NCI-H1930 (cell line): ENCODE data around the gene PITPNC1.
"Not testable (repeated sequence)": the region's sequence is repeated elsewhere in the genome, so short reads cannot be mapped to it uniquely, and the experiment has no call there.

ENCODE experiments used
- DNase-seq, 2 experiments: peaks; one replicate each; lab custom pipeline; 2025; lab: John Stamatoyannopoulos, UW

Gene PITPNC1

DNA sequence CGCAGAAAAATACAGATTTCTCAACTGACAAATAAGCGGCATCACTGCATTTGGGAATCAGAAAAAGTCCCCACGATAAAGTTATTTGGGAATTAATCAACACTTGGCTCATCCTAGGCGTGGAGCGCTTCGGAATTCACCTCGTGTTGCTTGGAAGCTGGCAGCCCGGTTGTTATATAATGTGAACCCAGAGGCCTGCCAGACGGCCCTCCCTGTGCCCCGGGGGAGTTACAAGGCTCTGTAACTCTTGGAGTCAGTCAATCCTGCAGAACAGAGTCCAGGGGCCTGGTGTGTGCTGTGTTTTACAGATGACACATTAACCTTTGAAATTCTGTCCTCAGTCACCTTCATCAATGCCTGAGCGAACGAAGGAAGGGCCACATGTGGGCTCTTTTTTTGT is 111.1 kb downstream of the PITPNC1 start:
- no peak for DNase-seq

DNA sequence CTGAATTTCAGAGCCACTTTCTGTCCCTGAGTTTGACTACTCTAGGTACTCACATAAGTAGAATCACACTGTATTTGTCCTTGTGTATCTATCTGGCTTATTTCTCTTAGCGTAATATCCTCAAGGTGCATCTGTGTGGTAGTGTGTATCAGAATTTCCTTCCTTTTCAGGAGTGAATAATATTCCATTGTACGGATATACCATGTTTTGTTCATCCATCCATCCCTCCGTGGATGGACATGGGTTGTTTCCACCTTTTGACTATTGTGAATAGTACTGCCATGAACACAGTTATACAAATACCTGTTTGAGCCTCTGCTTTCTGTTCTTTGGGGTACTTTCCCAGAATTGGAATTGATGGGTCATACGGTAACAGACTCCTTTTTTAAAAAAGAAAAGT is 111.7 kb downstream of the PITPNC1 start:
- DNase-seq = no peak

DNA sequence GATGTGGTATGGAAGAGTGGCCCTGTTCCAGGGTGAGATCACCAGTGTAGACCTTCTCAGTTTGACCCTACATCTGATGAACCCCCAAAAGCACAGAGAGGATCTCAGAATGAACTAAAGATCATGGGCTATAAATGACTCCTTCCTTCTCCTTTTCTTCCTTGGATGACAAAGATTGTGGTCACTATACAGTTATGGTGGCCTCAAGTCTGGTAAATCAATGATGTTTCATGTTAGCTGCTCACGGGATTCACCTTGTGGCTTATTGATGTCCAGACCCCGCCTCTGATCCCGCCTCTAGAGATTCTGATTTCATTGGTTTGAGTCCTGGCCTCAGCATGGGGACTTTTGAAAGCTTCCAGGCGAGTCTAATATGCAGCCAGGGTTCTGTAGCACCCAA is 112.2 kb downstream of the PITPNC1 start:
- no peak for DNase-seq

DNA sequence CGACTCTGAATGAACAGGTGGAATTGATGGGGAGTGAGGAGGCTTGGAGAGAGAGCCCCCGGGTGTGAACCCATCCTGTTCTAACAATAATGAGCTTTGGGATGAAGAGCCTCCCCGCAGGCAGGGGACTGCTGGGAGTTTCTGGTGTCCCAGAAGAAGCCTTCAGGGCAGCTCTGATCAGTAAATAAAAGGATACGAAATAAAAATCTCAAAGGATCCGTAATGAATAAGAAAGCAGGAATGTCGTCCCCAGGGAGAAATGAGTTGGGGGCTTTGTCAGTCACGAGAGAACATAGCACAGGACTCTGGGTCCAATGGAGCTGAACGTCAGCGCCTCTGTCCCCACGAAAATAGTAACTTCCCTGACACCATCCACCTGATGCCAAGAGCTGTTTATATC is 113.4 kb downstream of the PITPNC1 start:
- DNase-seq = no peak

DNA sequence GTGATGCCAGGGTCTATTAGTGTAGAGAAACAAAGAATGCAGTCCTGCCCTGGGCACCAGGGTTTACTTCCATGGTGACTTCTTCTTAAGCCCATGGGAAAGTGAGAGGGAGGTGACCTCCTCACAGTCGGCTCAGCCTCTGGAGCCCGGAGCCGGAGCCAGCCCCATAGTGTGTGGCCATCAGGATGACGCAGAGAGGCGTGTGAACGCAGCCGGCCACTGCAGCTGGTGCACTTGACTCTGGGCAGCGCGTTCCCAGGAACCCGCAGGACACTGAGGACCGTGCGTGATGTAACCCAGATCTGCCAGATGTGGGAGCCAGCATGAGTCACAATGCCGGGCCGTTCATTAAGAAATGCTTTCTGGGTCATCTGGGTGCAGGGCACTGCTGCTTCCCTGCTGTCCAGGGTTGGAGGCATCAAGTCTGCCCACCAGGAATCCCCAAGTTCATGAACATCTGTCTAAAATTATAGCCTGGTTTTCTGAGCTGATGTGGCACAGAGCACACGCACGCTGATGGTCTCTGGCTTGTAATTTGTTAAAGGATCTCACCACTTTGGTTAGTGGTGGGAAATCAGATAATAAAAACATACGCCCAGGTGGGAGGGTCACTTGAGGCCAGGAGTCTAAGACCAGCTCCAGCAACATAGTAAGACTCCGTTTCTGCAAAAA is 114.1 kb downstream of the PITPNC1 start:
- no peak for DNase-seq

GRCh38 chr17:67491681-67492024 is 114.6 kb downstream of the PITPNC1 start:
- no peak for DNase-seq

DNA sequence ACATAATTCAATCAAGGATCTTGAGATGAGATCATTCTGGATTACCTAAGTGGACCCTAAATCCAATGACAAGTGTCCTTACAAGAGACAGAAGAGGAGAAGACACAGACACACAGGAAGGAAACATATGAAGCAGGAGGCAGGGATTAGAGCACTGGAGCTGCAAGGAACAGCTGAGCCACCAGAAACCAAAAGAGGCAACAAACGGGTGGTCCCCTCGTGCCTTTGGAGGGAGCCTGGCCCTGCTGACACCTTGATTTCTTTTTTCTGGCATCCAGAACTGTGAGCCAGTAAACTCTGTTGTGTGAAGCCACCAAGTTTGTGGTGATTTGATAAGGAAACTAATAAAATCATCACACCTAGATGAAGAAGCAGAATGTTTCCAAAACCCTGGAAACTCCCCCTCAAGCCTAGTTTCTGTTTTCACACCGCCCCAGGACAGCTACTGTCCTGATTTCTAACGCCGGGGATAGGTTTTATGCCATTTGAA is 115.2 kb downstream of the PITPNC1 start:
- DNase-seq = no peak

DNA sequence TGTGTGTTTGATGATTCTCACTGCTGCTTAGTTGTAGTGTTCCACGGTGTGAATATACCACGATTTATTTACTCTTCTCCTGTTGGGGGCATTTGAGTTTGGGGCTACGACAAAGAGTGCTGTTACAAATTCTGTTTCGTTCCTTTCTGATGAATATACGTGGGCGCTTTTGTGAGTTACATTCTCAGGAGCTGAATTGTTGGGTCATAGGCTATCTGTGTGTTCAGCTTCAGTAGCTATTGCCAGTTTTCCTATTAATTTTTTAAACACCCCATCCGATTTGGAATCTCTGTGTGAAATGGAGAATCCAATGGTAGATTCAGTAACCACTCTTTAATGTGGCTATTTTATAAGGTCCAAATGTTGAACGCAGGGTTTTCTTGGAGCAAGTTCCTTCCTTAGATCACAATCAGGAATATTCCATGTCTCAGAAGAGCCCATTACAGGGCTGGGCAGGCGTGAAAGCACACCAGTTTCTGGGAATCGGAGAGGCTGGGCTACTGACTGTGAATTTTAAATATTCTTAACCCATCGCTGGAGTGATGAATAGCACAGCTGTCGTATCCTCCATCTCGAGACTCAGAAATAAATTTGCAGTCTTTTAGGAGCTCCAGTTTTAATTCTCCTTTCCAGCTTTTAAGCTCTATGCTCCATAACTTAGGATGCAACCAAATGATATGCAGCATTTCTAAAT is 115.9 kb downstream of the PITPNC1 start:
- DNase-seq = no peak

DNA sequence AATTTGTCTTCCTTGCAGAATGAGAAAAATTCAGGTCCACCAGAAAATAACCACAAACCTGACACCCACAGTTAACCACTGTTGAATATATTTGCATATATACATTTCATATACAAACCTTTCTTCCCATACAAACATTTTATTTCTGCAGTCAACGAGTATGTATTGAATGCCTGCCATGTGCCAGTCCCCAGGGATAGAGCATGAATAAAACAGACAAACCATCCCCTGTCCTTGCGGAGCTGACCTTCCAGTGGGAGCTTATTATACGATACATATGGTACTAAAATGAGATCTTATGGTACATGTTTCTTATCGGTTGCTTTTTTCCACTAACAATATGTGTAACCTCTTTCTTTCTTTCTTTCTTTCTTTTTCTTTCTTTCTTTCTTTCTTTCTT is 116.7 kb downstream of the PITPNC1 start:
- DNase-seq = no peak

- DNase-seq = not testable (repeated sequence)
Measured at GRCh38 chr17:67495534-67495933, 118.5 kb downstream of the PITPNC1 start.

DNA sequence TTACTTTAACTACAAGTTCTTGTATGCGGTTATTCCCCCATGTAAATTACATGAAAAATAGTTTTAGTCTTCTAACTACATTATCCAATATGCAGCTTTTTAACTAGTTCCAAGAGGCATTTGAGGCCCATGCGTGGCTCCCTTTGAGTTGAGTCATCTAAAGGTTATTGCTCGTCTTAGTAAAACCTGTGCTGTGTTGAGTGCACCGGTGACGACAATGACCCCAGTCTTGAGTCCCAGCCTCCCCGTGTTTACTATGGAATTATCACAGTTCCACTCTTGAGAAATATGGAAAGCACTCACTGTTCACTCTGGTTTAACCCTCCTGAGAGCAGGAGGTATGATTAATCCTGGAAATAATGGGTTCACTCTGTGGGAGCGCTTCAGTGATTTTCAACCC is 119.2 kb downstream of the PITPNC1 start:
- no peak for DNase-seq

GRCh38 chr17:67499685-67500084 is 122.6 kb downstream of the PITPNC1 start:
- no peak for DNase-seq

- no peak for DNase-seq
Measured at GRCh38 chr17:67500261-67500660, 123.2 kb downstream of the PITPNC1 start.

GRCh38 chr17:67500677-67501300 is 123.7 kb downstream of the PITPNC1 start:
- no peak for DNase-seq

- no peak for DNase-seq
Measured at GRCh38 chr17:67502151-67502550, 125.1 kb downstream of the PITPNC1 start.

GRCh38 chr17:67503184-67503583 is 126.1 kb downstream of the PITPNC1 start:
- no peak for DNase-seq

DNA sequence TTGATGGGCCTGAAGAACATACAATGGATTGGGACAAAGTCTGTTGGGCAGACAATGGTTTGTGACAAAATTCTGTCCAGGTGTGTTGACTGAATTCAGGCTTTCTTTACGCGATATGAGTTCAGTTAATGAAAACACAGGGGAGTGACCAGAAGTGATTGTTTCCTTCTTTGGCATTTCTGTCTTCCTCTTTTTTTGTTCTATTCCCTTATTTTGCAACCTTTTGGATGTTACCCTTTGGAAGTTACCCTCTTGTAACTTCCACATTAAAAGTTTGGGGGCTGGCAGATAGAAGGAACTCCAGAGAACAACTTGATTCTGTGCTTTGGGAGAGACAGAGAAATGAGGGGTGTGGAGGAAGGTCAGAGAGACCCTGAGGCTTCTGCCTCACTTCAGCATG is 126.7 kb downstream of the PITPNC1 start:
- no peak for DNase-seq

DNA sequence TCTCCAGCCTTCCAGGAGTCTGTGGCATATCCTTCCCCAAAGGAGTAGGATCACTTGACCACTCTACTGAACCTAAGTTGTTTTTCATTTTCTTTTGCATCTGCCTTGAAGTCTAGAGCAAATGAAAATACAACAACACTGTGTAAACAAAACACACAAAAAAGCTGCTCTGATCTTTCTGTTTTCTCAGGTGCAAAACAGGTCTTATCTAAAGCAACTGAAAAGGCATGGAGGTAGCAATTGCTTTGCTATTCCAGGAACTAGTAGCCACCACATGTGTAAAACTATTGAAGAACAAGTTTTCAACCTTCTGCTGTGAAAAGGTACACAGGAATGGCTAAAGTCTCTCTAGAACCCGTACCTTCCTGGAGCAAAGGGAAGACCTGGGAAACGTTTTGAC is 127.1 kb downstream of the PITPNC1 start:
- no peak for DNase-seq

GRCh38 chr17:67506966-67507365 is 129.9 kb downstream of the PITPNC1 start:
- DNase-seq = no peak

- DNase-seq = no peak
Measured at GRCh38 chr17:67509390-67510287, 132.6 kb downstream of the PITPNC1 start.

GRCh38 chr17:67511012-67511411 is 133.9 kb downstream of the PITPNC1 start:
- DNase-seq = no peak

- DNase-seq = no peak
Measured at GRCh38 chr17:67511804-67512203, 134.7 kb downstream of the PITPNC1 start.
